ENCODE results near the gene RGS7.

GRCh38 chr1:241406421-241406820 is 49.4 kb upstream of the RGS7 start:
- TF ChIP-seq CTCF (IDR thresholded peaks at IDR 0.05 in 4 of 5, conservative IDR thresholded peaks at IDR 0.05 in 1 of 5) (no peak), POLR2A (IDR thresholded peaks at IDR 0.05) (no peak)
